ENCODE data around the gene XIRP1. TPM values are rescaled to one million over a fixed set of nuclear protein-coding genes. Genes with fewer than 3 reads are reported as not detected.

The XIRP1 gene
- total RNA-seq, 1 experiment from 2014 or later, result not detected

DNA sequence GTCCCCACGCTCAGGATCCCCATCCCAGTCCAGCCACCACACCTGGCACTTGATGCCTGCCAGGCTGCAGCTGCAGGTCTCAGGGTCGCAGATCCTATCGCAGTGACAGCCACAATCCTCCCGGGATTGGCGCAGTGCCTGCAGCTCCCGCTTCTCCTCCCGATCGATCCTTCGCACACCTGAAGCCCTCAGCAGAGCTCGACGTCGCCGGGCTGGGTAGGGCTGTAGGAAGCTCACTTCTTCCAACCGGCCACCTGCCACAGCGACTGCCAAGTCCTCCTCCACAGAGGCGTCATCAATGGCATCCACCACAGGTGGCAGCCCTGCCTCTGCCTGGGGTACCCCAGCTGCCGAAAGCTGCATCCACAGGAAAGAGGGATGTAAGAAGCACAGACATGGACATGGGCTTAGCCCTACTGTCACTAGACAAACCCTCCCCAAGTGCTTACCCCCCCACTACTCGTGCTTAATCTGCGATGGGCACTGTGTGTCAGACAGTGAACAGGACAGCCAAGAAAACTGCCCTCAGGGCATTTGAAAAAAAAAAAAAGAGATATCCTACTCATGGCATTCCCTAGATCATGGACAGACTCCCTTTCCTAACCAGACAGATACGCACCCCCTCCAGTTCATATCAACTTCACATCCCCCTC lies 48.2 kb downstream of the XIRP1 start:
- no peak for DNase-seq (ENCODE audit: low read depth)

DNA sequence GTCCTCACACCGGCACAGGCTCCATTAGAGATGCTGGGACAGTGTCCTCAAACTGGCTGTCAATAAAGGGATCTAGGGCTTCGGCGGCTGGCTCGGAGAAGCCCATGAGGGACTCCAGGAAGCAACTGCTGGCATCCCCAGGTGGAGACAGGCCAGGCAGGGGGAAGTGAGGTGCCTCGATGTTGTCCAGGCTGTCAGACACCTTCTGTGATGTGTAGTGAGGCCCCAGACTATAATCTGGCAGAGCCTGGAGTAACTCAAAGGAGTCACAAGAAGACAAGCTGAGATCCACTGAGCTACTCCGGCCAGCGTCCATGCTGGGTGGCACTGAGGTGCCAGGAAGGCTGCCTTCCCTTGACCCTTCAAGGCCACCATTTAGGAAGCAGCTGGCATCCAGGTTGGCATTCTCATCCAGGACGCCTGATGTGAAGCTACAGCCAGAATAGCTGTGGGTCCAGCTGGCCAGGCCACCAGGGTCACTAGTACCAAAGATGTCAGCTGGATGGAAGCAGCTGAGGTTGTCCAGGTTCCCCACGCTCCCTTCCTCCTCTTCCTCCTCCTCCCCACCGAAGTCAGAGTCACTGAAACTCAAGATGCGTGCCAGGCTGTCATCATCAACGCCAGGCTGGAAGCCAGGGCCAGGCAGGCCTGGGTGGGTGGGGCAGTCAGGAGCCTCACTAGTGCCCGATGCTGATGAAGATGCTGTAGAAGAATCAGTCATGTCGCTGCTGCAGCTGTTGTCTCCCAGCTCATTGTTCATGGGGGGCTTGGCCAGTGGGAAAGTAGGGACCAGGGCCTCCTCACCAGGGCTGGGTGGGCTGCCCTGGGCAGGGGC lies 49.1 kb downstream of the XIRP1 start:
- DNase-seq (ENCODE audit: low read depth), result no peak

DNA sequence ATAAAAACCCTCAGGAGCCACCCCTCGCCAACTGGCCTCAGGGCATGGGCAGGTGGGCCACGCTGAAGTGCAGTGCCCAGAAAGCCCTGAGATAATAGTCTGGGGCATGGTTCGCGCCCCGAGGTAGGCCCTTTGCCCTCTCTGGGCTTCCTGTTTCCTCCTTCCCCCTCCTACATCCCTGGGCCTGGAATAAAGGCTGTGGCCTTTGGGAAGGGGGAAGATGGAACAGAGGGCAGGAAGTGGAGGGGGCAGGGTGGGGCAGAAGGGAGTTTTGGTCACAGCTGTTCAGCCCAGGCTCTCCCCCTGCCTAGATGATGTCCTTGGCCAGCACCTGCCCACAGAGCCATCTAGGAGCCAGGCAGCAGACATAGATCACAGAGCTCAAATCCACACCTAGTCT lies 50.3 kb downstream of the XIRP1 start:
- no peak for DNase-seq (ENCODE audit: low read depth)

DNA sequence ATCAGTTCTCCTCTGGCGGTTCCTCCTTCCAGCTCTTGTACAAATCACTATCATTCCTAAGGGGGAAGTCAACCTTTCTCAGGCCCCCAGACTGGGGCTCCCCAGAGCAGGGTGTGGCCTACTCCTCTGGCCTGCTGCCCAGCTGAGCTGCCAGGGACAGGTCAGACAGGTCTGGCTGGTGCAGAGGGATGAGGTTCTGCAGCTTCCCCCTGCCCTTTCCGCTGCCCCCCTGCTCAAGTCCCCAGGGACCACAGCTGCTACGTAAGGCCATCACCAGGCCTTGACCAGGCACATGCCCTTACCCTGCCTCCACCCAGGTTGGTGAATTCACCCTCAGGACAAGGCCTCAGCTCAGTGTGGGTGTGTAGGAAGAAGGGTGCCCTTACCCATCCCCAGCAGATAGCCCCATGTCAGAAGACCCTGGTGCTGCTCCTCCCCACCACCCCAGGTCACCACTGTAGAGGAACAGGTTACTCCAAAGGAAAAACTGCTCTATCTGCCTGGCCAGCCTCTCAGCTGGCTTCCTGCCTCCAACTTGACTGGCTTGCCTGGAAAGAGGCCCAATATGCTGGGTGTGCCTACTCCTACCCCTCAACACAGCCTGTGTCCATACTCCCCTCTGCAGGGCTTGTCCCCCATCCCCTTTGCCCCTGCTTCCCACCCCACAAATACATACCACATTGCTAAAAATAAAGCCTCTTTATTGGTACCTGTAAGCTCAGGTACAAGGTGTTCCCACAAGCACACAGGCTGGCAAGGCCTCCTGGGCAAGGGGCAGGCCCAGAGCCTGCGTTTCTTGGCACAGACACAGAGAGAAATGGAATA lies 51.0 kb downstream of the XIRP1 start:
- no peak for DNase-seq (ENCODE audit: low read depth)

DNA sequence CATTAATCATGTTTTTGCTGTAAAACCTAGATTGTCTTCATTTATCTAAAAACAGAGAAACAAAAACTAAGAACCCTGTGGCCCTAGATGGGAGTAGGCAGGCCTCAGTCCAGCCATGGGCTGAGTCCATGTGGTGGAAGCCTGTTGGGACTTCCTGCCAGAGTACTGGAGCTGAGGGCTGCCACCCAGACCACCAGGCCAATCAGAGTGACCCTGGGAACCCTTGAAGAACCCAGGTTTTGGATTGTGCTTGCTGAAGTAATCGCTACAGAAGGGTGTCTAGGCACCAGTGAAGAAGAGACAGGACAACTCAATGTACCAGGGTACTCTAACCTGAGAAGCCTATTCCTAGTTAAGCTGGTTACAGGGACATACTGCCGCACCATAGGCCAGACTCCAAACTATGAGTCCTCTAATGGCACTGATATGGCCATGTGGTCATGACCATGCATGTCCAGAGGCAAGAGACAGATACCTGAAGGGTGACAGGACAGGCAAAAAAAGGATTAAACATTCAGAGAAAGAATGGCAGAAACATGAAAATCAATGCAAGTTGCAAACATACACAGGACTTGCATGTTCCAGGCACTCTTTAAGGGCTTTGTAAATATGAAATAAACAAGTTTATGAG lies 51.9 kb downstream of the XIRP1 start:
- DNase-seq (ENCODE audit: low read depth), result no peak

DNA sequence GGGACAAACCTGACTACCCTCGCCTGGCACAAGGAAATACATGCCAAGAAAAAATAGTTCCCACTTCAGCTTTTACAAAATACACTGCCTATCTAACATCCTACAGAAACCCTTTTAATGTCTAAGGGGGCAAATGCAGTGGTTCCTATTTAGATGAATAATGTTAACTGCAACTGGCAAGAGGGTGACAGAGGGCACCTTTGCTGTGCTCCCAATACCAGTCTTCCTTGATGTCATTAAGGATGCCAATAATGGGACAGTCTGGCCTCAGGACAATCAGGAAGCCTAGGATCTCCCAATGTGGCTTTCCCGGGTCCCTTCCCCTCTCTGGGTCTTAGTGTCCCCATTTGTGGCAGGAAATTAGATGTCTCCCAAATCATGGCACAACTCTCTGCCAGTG lies 53.0 kb downstream of the XIRP1 start:
- DNase-seq (ENCODE audit: low read depth), result no peak

DNA sequence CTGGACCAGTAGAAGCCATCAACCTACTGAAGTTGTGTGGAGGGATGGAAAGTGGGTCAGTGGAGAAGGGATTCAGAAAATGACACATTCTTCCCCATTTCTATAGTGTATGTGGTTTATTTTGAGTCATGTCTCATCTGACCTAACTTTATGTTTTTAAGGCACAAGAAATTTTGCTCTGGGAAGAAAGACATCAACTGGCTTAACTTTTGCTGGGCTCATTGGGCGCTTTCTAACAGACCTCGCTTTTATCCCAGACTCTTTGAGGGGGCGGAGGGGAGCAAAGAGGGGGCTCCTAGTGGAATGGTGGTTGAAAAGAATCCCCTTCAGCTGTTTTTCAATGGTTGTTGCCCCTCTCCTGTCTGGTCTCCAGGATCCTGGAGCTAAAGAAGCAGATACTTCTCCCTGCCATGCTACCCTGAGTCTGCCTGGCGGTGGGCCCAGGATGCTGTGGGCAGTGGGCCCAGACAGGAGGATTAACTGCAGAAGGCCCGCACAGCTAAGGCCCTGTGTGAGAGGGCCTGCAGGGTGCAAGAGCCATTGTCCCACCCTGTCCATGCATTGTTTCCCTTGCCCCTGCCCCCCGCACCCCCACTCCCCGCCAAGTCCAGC lies 53.5 kb downstream of the XIRP1 start:
- no peak for DNase-seq (ENCODE audit: low read depth)

DNA sequence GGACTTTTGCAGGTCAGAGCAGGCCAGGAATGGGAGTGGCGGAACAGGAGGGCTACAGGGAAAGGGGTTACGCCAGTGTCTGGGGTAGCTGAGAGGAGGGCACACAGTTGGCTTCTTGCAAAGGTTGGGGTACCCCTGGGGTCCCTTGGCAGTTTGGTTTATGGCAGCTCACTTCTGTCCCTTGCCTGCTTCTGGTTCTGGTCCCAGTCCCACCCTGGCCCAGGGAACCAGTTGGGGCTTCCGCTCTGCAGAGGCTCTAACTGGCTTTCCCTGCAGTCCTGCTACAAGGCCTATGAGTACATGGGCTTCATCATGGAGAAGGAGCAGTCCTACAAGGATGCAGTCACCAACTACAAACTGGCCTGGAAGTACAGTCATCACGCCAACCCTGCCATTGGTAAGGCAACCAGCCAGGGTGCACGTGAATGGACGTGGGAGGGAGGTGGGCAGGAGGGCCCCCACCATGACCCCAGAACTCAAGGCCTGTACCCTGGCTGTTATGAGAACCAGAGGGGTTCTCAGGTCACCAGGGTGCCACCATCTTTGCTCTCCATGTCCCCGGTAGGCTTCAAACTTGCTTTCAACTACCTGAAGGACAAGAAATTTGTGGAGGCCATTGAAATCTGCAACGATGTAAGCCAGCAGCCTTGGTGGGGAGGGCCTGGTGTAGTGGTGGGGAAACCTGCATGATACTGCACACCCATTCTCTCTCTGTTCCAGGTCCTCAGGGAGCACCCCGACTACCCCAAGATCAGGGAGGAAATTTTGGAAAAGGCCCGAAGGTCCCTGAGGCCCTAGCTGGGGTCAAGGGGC lies 54.2 kb downstream of the XIRP1 start:
- no peak for DNase-seq (ENCODE audit: low read depth)

DNA sequence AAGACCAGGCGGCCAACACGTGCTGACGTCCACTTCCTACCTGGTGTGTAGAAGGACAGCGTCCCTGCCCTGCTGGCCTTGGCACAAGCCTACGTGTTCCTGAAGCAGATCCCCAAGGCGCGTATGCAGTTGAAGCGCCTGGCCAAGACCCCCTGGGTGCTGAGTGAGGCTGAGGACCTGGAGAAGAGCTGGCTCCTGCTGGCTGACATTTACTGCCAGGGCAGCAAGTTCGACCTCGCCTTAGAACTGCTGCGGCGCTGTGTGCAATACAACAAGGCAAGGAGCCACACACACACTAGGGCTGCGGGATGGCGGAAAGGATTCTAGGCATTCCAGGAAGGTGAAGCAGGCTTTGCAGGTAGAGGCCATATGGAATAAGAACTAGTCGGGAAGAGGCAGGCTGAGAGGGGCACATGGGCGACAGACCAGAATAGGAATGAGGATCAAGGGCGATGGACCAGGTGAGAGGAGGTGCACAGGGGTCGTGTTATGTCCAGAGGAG lies 54.9 kb downstream of the XIRP1 start:
- no peak for DNase-seq (ENCODE audit: low read depth)

DNA sequence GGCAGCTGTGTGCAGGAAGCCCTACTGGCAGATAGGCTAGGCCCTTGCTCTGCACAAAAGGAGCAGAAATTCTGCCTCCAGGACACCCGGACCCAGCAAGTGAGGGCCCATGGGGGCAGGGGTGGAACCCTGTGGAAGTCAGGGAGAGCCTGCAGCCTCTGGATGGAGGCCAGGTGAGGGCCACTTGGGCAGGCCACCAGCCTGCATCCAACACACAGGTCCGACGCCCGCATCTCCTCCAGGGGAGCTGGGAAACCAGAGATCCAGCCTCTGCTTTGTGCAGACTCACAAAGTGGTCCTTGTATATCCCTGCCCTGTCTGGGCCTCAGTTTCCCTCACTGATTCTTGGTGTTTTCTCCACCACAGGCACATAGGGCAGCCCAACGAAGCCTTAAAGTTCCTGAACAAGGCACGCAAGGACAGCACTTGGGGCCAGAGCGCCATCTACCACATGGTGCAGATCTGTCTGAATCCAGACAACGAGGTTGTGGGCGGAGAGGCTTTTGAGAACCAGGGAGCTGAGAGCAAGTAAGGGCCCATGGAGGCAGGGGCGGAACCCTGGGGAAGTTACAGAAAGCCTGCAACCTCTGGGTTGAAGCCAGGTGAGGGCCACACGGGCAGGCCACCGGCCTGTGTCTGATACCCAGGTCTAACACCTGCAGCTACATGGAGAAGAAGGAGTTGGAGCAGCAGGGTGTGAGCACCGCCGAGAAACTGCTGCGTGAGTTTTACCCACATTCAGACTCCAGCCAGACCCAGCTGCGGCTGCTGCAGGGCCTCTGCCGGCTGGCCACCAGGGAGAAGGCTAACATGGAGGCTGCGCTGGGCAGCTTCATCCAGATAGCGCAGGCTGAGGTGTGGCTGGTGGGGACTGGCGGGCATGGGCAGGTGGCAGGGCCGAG lies 55.6 kb downstream of the XIRP1 start:
- DNase-seq (ENCODE audit: low read depth), result no peak

DNA sequence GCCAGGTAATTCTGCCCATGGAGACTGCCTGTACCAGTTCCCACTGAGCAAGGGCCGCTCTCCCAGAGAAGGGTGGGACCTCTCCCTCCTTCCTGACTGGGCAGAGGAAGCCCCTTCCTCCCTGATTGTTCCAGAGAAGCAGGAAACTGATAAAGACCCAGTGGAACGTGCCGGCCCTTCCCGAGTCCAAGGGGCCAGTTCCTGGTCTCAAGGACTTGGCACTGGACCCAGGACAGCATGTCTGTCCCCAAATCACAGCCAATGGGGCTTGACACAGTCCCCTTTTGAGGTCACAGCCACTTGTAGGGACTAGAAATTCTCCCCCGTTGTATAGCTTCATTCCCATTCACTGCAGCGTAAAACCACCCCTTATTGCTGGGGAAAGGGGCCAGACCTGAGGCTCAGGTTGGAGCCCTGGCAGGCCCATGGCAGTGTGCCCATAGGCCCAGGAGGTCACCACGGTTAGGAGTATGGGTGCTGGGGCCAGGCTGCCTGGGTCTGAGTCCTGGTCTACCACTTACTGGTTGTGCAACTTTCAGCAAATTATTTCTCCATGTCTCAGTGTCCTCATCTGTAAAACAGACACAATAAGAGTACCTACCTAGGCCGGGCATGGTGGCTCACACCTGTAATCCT lies 57.1 kb downstream of the XIRP1 start:
- DNase-seq (ENCODE audit: low read depth), result no peak

DNA sequence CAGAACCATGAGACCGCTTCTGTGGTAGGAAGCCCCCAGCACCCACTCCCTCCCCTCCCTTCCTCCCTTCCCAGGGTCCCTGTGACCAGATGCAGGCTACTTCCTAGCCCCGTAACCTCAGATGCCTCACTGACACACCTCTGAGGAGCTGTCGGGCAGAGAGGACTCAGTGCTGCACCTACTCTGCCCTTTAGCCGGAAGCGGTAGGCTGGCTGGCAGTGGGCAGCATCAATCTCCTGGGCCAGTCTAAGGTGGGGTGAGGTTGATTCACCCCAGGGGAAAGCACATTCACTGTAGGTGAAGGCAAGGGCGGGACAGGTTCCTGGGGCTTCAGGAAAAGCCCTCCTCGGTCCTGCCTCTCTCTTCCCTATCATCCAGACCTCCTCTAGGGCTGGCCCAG lies 58.1 kb downstream of the XIRP1 start:
- no peak for DNase-seq (ENCODE audit: low read depth)

DNA sequence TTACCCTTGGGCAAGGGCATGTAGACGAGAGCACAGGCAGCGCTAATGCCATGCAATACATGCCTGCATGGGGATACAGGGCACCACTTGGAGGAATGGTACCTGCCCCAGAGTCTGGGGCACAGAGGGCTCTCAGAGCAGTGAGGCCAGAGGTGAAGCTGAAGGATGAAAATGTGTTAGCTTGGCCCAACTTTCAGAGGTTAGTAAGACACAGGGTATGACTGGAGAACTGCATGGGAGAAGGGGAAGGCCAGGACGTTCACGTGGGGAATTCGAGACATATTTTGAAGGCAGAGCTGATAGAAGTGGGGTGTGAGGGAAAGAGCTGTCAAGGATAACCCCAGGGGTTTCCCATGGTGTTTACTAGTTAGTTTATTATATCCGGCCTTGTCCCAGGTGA lies 58.6 kb downstream of the XIRP1 start:
- no peak for DNase-seq (ENCODE audit: low read depth)

Small RNA genes lying within 50 kb of the gene (small RNA-seq; reads per million reads assigned to genes)
- gene RF00017, result not detected

Other genes with a start within 250 kb of the XIRP1 start
- gene SCN11A, start 140.7 kb downstream of the XIRP1 start, total RNA-seq (2014; rRNA removed; shearing (Covaris generic)), result not detected in 2 replicates
- gene WDR48, start 140.6 kb downstream of the XIRP1 start, total RNA-seq (2014; rRNA removed; shearing (Covaris generic)), result 12.8 and 19.9 TPM in 2 replicates
- gene GORASP1, start 85.0 kb downstream of the XIRP1 start, total RNA-seq (2014; rRNA removed; shearing (Covaris generic)), result 32.6 and 42.5 TPM in 2 replicates
- 0.07 and 0.69 TPM in 2 replicates for gene TTC21A, start 84.9 kb downstream of the XIRP1 start, total RNA-seq (2014; rRNA removed; shearing (Covaris generic))
- 12.5 and 18.1 TPM in 2 replicates for gene CSRNP1, start 39.0 kb downstream of the XIRP1 start, total RNA-seq (2014; rRNA removed; shearing (Covaris generic))
- not detected in 2 replicates for gene CX3CR1, start 87.4 kb upstream of the XIRP1 start, total RNA-seq (2014; rRNA removed; shearing (Covaris generic))
- not detected in 2 replicates for gene CCR8, start 137.1 kb upstream of the XIRP1 start, total RNA-seq (2014; rRNA removed; shearing (Covaris generic))
- gene SLC25A38, start 190.8 kb upstream of the XIRP1 start, total RNA-seq (2014; rRNA removed; shearing (Covaris generic)), result 37.1 and 53.8 TPM in 2 replicates
- gene RPSA, start 214.1 kb upstream of the XIRP1 start, total RNA-seq (2014; rRNA removed; shearing (Covaris generic)), result 2,701 and 2,964 TPM in 2 replicates

All from HT1080 (cell line).